Neural cell (in vitro differentiated cells): ENCODE results near the gene MUSK.

ENCODE experiments used
- CTCF ChIP-seq: fragments of 450-650 bp; IDR thresholded peaks from 2 replicates; pipeline ENCODE4 v1.5.1; 2014; ENCODE audit warnings: antibody characterized with exemption, mild to moderate bottlenecking, moderate library complexity; ENCODE audit not compliant: poor library complexity, severe bottlenecking
- EP300 ChIP-seq: fragments of 450-650 bp; conservative IDR thresholded peaks from 2 replicates; pipeline ENCODE4 v1.6.1; 2014; ENCODE audit warnings: antibody characterized with exemption, mild to moderate bottlenecking, moderate library complexity; ENCODE audit not compliant: poor library complexity, severe bottlenecking
- EZH2 ChIP-seq: fragments of 200-600, 300-800 bp; shearing (Covaris generic), sonication (generic); IDR thresholded peaks from 2 replicates; pipeline ENCODE4 v1.6.1; 2014; ENCODE audit warnings: antibody characterized with exemption, low read length, borderline replicate concordance, mild to moderate bottlenecking; ENCODE audit not compliant: insufficient read depth, poor library complexity, severe bottlenecking
- MXI1 ChIP-seq: fragments of 450-650 bp; conservative IDR thresholded peaks from 2 replicates; pipeline ENCODE4 v1.6.1; 2014; ENCODE audit warnings: antibody characterized with exemption, mild to moderate bottlenecking; ENCODE audit not compliant: poor library complexity, severe bottlenecking
- POLR2AphosphoS5 ChIP-seq: IDR thresholded peaks from 2 replicates; pipeline ENCODE4 v1.6.1; 2012
- RAD21 ChIP-seq: fragments of 450-650 bp; conservative IDR thresholded peaks from 2 replicates; pipeline ENCODE4 v1.6.1; 2014; ENCODE audit warnings: antibody characterized with exemption, mild to moderate bottlenecking, moderate library complexity
- REST ChIP-seq: IDR thresholded peaks from 2 replicates; pipeline ENCODE4 v1.6.1; 2012; ENCODE audit warnings: borderline replicate concordance
- SMC3 ChIP-seq: fragments of 450-650 bp; conservative IDR thresholded peaks from 2 replicates; pipeline ENCODE4 v1.6.1; 2014; ENCODE audit warnings: antibody characterized with exemption, mild to moderate bottlenecking, moderate library complexity; ENCODE audit not compliant: poor library complexity

GRCh38 chr9:110767559-110768063 lies 99.0 kb downstream of the MUSK start:
- TF ChIP-seq CTCF (no peak), EZH2 (no peak), EP300 (no peak), POLR2AphosphoS5 (no peak), MXI1 (no peak), RAD21 (no peak), SMC3 (no peak), REST (no peak)
